ENCODE data around the gene MB21D2.
"Not testable (repeated sequence)": the region's sequence is repeated elsewhere in the genome, so short reads cannot be mapped to it uniquely, and the experiment has no call there.

Gene MB21D2

GRCh38 chr3:192917404-192918274 is at the start of gene MB21D2:
Gene MB21D2 (minus strand): TSS chr3:192917856. CDS start chr3:192917840, 16 bp downstream.
- peak; percentile 51 for DNase-seq (ENCODE audit: low read depth)

- DNase-seq (ENCODE audit: low read depth): not testable (repeated sequence)
These were observed 47.5 kb upstream of the MB21D2 start for GRCh38 chr3:192964959-192965719.

- DNase-seq (ENCODE audit: low read depth): no peak
These were observed 42.1 kb upstream of the MB21D2 start for GRCh38 chr3:192959773-192960172.

GRCh38 chr3:192958219-192958872 is 40.7 kb upstream of the MB21D2 start:
- no peak for DNase-seq (ENCODE audit: low read depth)

GRCh38 chr3:192957441-192958021 is 39.9 kb upstream of the MB21D2 start:
- DNase-seq (ENCODE audit: low read depth): peak; percentile 90

GRCh38 chr3:192953926-192954325 is 36.3 kb upstream of the MB21D2 start:
- no peak for DNase-seq (ENCODE audit: low read depth)

- no peak for DNase-seq (ENCODE audit: low read depth)
These were observed 29.8 kb upstream of the MB21D2 start for GRCh38 chr3:192947421-192947820.

- no peak for DNase-seq (ENCODE audit: low read depth)
These were observed 25.7 kb upstream of the MB21D2 start for GRCh38 chr3:192943393-192943792.

- no peak for DNase-seq (ENCODE audit: low read depth)
These were observed 25.0 kb upstream of the MB21D2 start for GRCh38 chr3:192942625-192943024.

GRCh38 chr3:192940129-192940528 is 22.5 kb upstream of the MB21D2 start:
- DNase-seq (ENCODE audit: low read depth): no peak

- DNase-seq (ENCODE audit: low read depth): no peak
These were observed 17.8 kb upstream of the MB21D2 start for GRCh38 chr3:192935441-192935840.

- DNase-seq (ENCODE audit: low read depth): no peak
These were observed 16.3 kb upstream of the MB21D2 start for GRCh38 chr3:192933779-192934460.

- DNase-seq (ENCODE audit: low read depth): no peak
These were observed 15.6 kb upstream of the MB21D2 start for GRCh38 chr3:192933259-192933658.

GRCh38 chr3:192931825-192932224 is 14.2 kb upstream of the MB21D2 start:
- no peak for DNase-seq (ENCODE audit: low read depth)

GRCh38 chr3:192930577-192930976 is 12.9 kb upstream of the MB21D2 start:
- DNase-seq (ENCODE audit: low read depth): no peak

- DNase-seq (ENCODE audit: low read depth): no peak
These were observed 12.3 kb upstream of the MB21D2 start for GRCh38 chr3:192929755-192930547.

GRCh38 chr3:192929146-192929545 is 11.5 kb upstream of the MB21D2 start:
- no peak for DNase-seq (ENCODE audit: low read depth)

- DNase-seq (ENCODE audit: low read depth): no peak
These were observed 11.1 kb upstream of the MB21D2 start for GRCh38 chr3:192928720-192929119.

GRCh38 chr3:192928016-192928415 is 10.4 kb upstream of the MB21D2 start:
- no peak for DNase-seq (ENCODE audit: low read depth)

GRCh38 chr3:192927016-192927415 is 9.4 kb upstream of the MB21D2 start:
- DNase-seq (ENCODE audit: low read depth): no peak

- no peak for DNase-seq (ENCODE audit: low read depth)
These were observed 6.1 kb upstream of the MB21D2 start for GRCh38 chr3:192923731-192924130.
